ENCODE results near the gene CHD1.

CHD1 gene

GRCh38 chr5:98891591-98891990 lies 37.2 kb downstream of the CHD1 start:
- DNase-seq: no peak

GRCh38 chr5:98880598-98880997 lies 48.2 kb downstream of the CHD1 start:
- DNase-seq: no peak

GRCh38 chr5:98880151-98880550 lies 48.7 kb downstream of the CHD1 start:
- DNase-seq: no peak

- DNase-seq: no peak
Measured at GRCh38 chr5:98877600-98877999, 51.2 kb downstream of the CHD1 start.

DNA sequence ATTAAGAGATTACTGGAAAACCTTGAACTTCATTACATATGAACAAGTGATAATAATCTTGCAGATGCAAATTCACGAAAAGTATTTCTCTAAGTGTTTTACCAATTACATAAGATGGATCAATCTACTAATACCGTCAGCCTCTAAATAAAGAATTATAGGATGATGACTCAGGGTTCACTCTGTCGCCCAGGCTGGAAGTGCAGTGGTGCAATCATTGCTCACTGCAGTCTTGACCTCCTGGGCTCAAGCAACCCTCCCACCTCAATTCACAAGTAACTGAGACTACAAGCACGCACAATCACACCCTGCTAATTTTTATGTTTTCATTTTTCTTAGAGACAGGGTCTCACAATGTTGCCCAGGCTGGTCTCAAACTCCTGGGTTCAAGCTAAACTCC lies 56.1 kb downstream of the CHD1 start:
- no peak for DNase-seq

GRCh38 chr5:98865690-98866089 lies 63.1 kb downstream of the CHD1 start:
- no peak for DNase-seq

GRCh38 chr5:98847054-98847453 lies 81.8 kb downstream of the CHD1 start:
- no peak for DNase-seq

- DNase-seq: no peak
Measured at GRCh38 chr5:98846520-98846919, 82.3 kb downstream of the CHD1 start.

DNA sequence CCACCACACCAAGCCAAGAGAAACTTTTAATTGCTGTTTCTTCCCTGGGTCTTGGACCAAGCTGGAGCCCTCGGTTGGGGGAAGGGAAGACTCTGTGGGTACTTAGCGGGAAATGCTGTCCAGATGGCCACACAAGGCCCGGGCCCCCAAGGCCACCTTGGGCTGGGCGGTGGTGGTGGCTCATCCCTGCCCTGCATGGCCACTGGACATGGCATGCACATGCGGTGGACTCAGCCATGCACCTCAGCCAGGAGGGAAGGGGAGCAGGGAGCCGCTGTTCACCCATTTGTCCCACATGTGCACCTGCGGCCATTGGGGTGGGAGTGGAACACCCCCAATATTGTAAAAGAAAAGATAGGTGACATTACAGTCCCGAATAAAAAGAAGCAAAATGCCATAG lies 82.9 kb downstream of the CHD1 start:
- DNase-seq: no peak

GRCh38 chr5:98844865-98845264 lies 83.9 kb downstream of the CHD1 start:
- DNase-seq: no peak

- no peak for DNase-seq
Measured at GRCh38 chr5:98843481-98843880, 85.3 kb downstream of the CHD1 start.

- no peak for DNase-seq
Measured at GRCh38 chr5:98840946-98841345, 87.9 kb downstream of the CHD1 start.

DNA sequence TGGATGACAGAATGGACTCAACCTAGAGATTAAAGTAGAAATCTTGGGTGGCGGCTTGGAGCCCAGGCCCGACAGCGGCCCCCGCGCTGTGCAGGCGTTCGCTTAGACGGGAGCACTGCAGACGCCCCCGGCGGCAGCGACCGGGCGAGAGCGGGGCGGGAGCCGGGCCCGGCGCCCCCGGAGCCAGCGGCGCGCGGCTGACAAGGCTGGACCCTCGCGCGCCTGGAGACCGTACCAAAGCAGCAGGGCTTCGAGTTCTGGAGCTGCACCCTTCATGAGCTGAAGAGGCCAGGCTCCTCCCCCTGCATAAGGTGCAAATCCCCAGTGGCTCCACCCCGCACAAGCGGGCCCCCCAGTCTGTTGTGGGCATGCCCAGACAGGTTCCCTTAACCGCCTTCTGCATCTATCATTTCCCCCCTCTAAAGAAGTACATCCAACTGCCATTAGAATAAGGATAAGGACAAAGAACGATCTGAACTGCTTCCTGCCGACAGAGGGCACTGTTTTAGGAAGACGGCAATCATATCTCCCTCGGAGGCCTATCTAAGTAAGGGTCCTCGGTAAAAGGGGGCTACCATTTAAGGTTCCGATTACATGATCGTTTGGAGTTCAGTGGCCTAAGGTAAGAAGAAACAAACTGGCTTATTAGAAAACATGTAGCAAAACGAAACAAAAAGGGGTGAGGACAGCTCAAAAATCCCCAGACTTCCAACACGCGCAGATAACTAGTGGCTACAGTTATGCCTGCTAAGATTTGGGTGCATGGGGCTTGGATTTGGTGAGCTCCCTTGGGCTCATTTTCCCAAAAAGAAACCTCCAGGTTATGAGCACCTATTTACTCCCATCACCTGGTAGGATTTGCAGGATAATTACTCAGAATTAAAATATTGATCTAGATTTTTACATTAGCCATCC lies 89.1 kb downstream of the CHD1 start:
- no peak for DNase-seq

- no peak for DNase-seq
Measured at GRCh38 chr5:98836175-98836574, 92.6 kb downstream of the CHD1 start.

- DNase-seq: no peak
Measured at GRCh38 chr5:98827588-98828284, 101.1 kb downstream of the CHD1 start.

- peak; percentile 14 for DNase-seq
Measured at GRCh38 chr5:98827161-98827560, 101.6 kb downstream of the CHD1 start.

DNA sequence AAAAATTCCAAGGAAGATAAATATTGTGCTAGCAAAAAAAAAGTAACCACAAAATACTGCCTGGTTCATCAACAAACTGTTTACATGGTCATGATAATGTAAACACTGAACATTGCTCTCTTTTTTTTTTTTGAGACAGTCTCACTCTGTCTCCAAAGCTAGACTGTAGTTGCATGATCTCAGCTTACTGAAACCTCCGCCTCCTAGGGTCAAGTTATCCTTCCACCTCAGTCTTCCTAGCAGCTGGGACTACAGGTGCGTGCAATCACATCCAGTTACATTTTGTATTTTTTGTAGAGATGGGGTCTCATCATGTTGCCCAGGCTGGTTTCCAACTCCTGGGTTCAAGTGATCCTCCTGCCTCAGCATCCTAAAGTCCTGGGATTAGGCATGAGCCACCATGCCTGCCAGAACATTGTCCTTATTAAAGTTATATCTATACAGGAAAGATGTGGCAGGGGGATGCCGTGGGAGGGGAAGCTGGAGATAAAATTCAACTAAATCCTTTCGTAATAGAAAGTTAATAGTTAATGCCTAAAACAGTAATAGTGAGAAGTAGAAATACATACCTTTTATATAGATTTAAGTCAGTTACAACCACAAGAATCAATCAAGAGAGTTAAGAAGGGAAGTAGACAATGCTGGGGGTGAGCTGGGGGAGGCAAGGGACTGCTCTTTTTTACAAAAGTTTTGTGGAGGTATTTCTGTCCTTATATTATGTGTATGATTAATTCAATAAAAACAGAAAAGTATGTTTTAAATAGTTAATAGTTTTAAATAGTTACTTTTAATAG lies 103.0 kb downstream of the CHD1 start:
- no peak for DNase-seq

DNA sequence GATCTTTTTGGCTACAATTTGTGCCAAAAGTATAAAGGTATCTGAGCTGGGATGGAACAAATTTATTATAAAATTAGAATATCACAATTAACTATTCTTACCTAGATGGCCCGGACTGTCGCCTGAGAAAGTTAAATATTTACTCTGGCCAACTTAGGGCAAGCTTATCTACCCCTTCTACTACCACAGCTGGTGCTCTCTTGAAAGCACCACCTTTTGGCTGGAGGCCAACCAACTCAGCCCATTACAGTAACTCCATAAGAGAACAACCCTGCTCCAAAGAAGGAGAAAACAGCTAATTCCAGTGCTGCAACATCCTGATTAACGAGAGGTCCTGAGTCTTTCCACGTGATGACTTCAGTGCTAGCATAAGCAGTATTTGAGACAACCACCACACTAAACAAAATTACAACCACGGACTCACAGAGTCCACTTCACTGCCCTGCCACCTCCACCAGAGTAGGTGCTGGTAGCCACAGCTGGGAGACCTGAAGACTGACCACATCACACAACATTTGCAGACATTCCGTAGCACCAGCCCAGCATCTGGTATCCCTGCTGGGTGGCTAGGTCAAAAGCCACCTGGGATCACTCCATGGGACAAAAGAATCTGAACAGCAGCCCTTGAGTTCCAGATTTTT lies 112.1 kb downstream of the CHD1 start:
- DNase-seq: no peak

- DNase-seq: no peak
Measured at GRCh38 chr5:98813755-98814154, 115.1 kb downstream of the CHD1 start.

DNA sequence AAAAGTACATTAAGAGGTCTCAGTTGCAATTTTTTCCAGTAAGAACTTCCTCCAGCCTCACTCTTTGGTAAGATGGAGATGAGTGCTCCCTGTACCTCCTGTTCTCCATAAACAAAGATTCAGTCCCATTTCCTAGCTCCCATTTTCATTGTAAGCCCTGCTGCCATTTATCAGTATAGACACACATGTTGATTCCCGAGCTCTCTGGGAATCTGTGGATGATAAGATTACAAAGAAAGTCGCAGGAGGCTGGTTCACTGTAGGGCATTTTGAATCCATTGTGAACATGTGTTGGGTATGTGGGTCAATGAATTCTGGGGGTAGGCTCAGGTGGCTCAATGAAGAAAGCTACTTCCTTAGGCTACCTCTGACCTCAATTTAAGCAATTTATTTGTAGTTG lies 118.6 kb downstream of the CHD1 start:
- no peak for DNase-seq

DNA sequence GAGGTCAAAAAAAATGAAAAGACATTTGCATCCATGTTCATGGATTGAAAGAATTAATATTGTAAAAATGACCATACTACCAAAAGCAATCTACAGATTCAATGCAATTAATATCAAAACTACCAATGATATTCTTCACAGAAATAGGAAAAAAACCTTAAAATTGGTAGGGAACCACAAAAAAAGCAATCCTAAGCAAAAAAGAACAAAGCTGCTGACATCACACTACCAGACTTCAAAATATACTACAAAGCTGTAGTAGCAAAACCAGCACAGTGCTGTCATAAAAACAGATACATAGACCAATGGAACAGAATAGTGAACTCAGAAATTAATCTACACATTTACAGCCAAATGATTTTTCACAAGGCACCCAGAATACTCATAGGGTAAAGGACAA lies 121.0 kb downstream of the CHD1 start:
- no peak for DNase-seq

GRCh38 chr5:98805070-98805469 lies 123.7 kb downstream of the CHD1 start:
- no peak for DNase-seq

DNA sequence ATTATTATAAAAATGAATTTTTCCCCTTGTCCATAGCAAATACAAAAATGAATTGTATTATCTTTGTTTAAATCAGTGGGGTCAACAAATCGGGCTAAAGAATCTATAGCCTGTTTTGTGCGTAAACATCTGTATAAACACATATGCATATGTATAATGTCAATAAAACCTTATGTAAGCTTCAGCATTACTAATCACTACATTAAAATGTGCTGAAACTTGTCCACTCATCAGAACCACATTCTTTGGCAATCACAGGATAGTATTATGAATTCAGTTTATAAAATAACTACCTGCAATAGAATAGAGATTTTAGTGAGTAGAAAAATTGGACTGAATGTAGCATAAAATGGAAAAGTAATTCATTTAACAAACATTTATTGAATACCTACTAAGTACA lies 124.7 kb downstream of the CHD1 start:
- DNase-seq: no peak
